MCF 10A (cell line): Measurements from ENCODE around the gene RWDD2A. TPM values are rescaled to one million over a fixed set of nuclear protein-coding genes. Genes with fewer than 3 reads are reported as not detected.

Experiments
- BruUV-seq: library from RNA; stranded (reverse); fragments of 400-500 nt; replicated peaks from 2 replicates; lab custom pipeline; 2021; lab: Mats Ljungman, UMichigan
- CTCF ChIA-PET: fragments of 300-600 bp; sonication (Branson Sonifier 250); formaldehyde crosslinking; extraction: SDS; loops from one replicate; lab custom pipeline; 2021; ENCODE audit warnings: antibody characterized with exemption, inconsistent platforms; lab: Yijun Ruan, JAX
- POLR2A ChIA-PET: fragments of 300-600, 350-650 bp; sonication (Branson Sonifier 250); formaldehyde crosslinking; extraction: SDS; loops from one replicate; lab custom pipeline; 2020; ENCODE audit warnings: antibody characterized with exemption, inconsistent platforms; lab: Yijun Ruan, JAX
- DNase-seq: peaks from one replicate; pipeline ENCODE4 v3.0.0-alpha.2; 2018; ENCODE audit not compliant: unreplicated experiment
- H3K27ac Mint-ChIP-seq: one replicate; pipeline ENCODE4 v1.8.0; 2022; ENCODE audit warnings: mild to moderate bottlenecking, low read depth, mixed read lengths; ENCODE audit not compliant: unreplicated experiment
- H3K27me3 Mint-ChIP-seq: one replicate; pipeline ENCODE4 v1.8.0; 2022; ENCODE audit warnings: mixed read lengths; ENCODE audit not compliant: insufficient read depth, unreplicated experiment
- H3K36me3 Mint-ChIP-seq: one replicate; pipeline ENCODE4 v1.8.0; 2022; ENCODE audit warnings: mild to moderate bottlenecking, moderate library complexity, mixed read lengths; ENCODE audit not compliant: insufficient read depth, unreplicated experiment
- H3K4me1 Mint-ChIP-seq: one replicate; pipeline ENCODE4 v1.8.0; 2022; ENCODE audit warnings: mixed read lengths; ENCODE audit not compliant: insufficient read depth, unreplicated experiment
- H3K4me3 Mint-ChIP-seq: one replicate; pipeline ENCODE4 v1.8.0; 2022; ENCODE audit warnings: mild to moderate bottlenecking, moderate library complexity, mixed read lengths; ENCODE audit not compliant: unreplicated experiment
- H3K9me3 Mint-ChIP-seq: one replicate; pipeline ENCODE4 v1.8.0; 2022; ENCODE audit warnings: mixed read lengths; ENCODE audit not compliant: unreplicated experiment
- CTCF ChIP-seq: fragments of 200-600 bp; IDR thresholded peaks from one replicate; pipeline ENCODE4 v1.8.0; 2022; ENCODE audit warnings: antibody characterized with exemption, mild to moderate bottlenecking; ENCODE audit not compliant: unreplicated experiment
- intact Hi-C: fragments of 100-400 bp; cut with micrococcal nuclease; formaldehyde crosslinking; loops from 2 replicates; pipeline ENCODE4 v1.14.1; 2022
- total RNA-seq: library from RNA; stranded (reverse); gene quantifications from 2 replicates; pipeline ENCODE4 v1.2.3, GENCODE V29; 2022

Gene RWDD2A
- total RNA-seq, 1 experiment from 2014 or later: 6.5 TPM

- H3K9me3 Mint-ChIP-seq: no peaks in the 10 kb centered on the region
- DNase-seq: no peak
- CTCF ChIA-PET: interaction anchor here (2.7 kb wide), 1 partner anchor 102 kb away, joined by 21 read pairs; the partner anchor contains the start of genes DOP1A and UBE3D
- no peaks in the 10 kb centered on the region for H3K27me3 Mint-ChIP-seq
- peaks cover 88% of the 10 kb centered on the region for H3K36me3 Mint-ChIP-seq
- intact Hi-C loops: no loop called here
- POLR2A ChIA-PET: no interaction called here
- BruUV-seq: no TSS peak
- no peaks in the 10 kb centered on the region for H3K4me1 Mint-ChIP-seq
- H3K27ac Mint-ChIP-seq: no peak overlapping the region
- TF ChIP-seq CTCF: no peak
- no peak overlapping the region for H3K4me3 Mint-ChIP-seq
These were observed 24.6 kb upstream of the RWDD2A start for GRCh38 chr6:83168556-83168955.

- no peak for TF ChIP-seq CTCF
- H3K4me3 Mint-ChIP-seq: no peak overlapping the region
- H3K9me3 Mint-ChIP-seq: no peaks in the 10 kb centered on the region
- ChIA-PET CTCF (interaction anchor here (0.6 to 2.7 kb wide), 5 partner anchors 13 to 115 kb away, joined by 3 to 21 read pairs (median 4); partner anchors contain the start of genes DOP1A and UBE3D), POLR2A (no interaction called here)
- H3K36me3 Mint-ChIP-seq: peaks cover 88% of the 10 kb centered on the region
- no TSS peak for BruUV-seq
- no peaks in the 10 kb centered on the region for H3K4me1 Mint-ChIP-seq
- no peak overlapping the region for H3K27ac Mint-ChIP-seq
- intact Hi-C loops: no loop called here
- DNase-seq: no peak
- H3K27me3 Mint-ChIP-seq: no peaks in the 10 kb centered on the region
These were observed 24.1 kb upstream of the RWDD2A start for GRCh38 chr6:83169106-83169505.

- Mint-ChIP-seq H3K27me3 (no peaks in the 10 kb centered on the region), H3K4me3 (no peak overlapping the region), H3K27ac (no peak overlapping the region), H3K9me3 (no peaks in the 10 kb centered on the region), H3K4me1 (no peaks in the 10 kb centered on the region), H3K36me3 (peaks cover 88% of the 10 kb centered on the region)
- TF ChIP-seq CTCF: no peak
- BruUV-seq: no TSS peak
- CTCF ChIA-PET: interaction anchor here (0.6 to 2.7 kb wide), 5 partner anchors 13 to 115 kb away, joined by 3 to 21 read pairs (median 4); partner anchors contain the start of genes DOP1A and UBE3D
- intact Hi-C loops: no loop called here
- POLR2A ChIA-PET: no interaction called here
- no peak for DNase-seq
These were observed 23.6 kb upstream of the RWDD2A start for GRCh38 chr6:83169511-83169910.

- intact Hi-C loops: no loop called here
- Mint-ChIP-seq H3K27ac (peak overlapping the region; percentile 21), H3K4me3 (no peak overlapping the region), H3K27me3 (no peaks in the 10 kb centered on the region), H3K36me3 (peaks cover 80% of the 10 kb centered on the region), H3K9me3 (no peaks in the 10 kb centered on the region), H3K4me1 (no peaks in the 10 kb centered on the region)
- no peak for TF ChIP-seq CTCF
- ChIA-PET CTCF (interaction anchor here (0.5 to 1.3 kb wide), 3 partner anchors 39 to 1689 kb away, joined by 3 to 4 read pairs (median 3); no protein-coding TSS in a partner anchor), POLR2A (no interaction called here)
- no TSS peak for BruUV-seq
- no peak for DNase-seq
These were observed 16.9 kb upstream of the RWDD2A start for GRCh38 chr6:83176246-83176645.
